HepG2 (cell line): ENCODE results near the gene ELL. TPM values are rescaled to one million over a fixed set of nuclear protein-coding genes. Genes with fewer than 3 reads are reported as not detected.
A peak's percentile ranks its signal among the peaks of the same experiment; 100 is the strongest.

ENCODE experiments used
- ESRRA ChIP-seq: sonication (generic); formaldehyde crosslinking; IDR thresholded peaks from 2 replicates; pipeline ENCODE4 v1.5.1; 2020; ENCODE audit warnings: mild to moderate bottlenecking, low read depth, missing genetic modification reagents
- ETV6 ChIP-seq: sonication (generic); formaldehyde crosslinking; conservative IDR thresholded peaks from 2 replicates; pipeline ENCODE4 v1.4.0; 2020; ENCODE audit warnings: missing genetic modification reagents
- GMEB1 ChIP-seq: sonication (generic); formaldehyde crosslinking; IDR thresholded peaks from 2 replicates; pipeline ENCODE4 v1.5.1; 2020; ENCODE audit warnings: missing genetic modification reagents, mild to moderate bottlenecking, borderline replicate concordance
- HES4 ChIP-seq: sonication (generic); formaldehyde crosslinking; IDR thresholded peaks from 2 replicates; pipeline ENCODE4 v1.9.0; 2021; ENCODE audit warnings: mild to moderate bottlenecking, missing genetic modification reagents, borderline replicate concordance
- MAZ ChIP-seq, 2 experiments: sonication (generic) in 1 of 2; formaldehyde crosslinking in 1 of 2; IDR thresholded peaks; 2 replicates each; pipeline versions ENCODE4 v1.5.0 to v1.6.1; 2012 to 2020; ENCODE audit warnings: low read depth in 2 of 2, mild to moderate bottlenecking in 2 of 2, borderline replicate concordance in 1 of 2, improper control_type of control experiment in 1 of 2, low read length in 1 of 2, missing genetic modification reagents in 1 of 2, moderate library complexity in 1 of 2
- NKX3-1 ChIP-seq: sonication (generic); formaldehyde crosslinking; IDR thresholded peaks from 2 replicates; pipeline ENCODE4 v1.5.0; 2020; ENCODE audit warnings: missing genetic modification reagents
- PTBP1 ChIP-seq: fragments of 200-400 bp; formaldehyde crosslinking; IDR thresholded peaks from 2 replicates; pipeline ENCODE4 v1.6.1; 2018; ENCODE audit warnings: low read length, low read depth; ENCODE audit not compliant: poor library complexity, severe bottlenecking
- SSRP1 ChIP-seq: IDR thresholded peaks from 2 replicates; pipeline ENCODE4 v1.6.1; 2016; ENCODE audit warnings: control low read depth
- ZFY ChIP-seq: sonication (generic); formaldehyde crosslinking; IDR thresholded peaks from 2 replicates; pipeline ENCODE4 v1.4.0; 2020; ENCODE audit warnings: missing genetic modification reagents
- ZNF253 ChIP-seq: sonication (generic); formaldehyde crosslinking; IDR thresholded peaks from 2 replicates; pipeline ENCODE4 v1.8.0; 2022; ENCODE audit warnings: mild to moderate bottlenecking, missing genetic modification reagents, borderline replicate concordance
- ZNF333 ChIP-seq: sonication (generic); formaldehyde crosslinking; IDR thresholded peaks from 2 replicates; pipeline ENCODE4 v1.4.0; 2020; ENCODE audit warnings: mild to moderate bottlenecking, missing genetic modification reagents, borderline replicate concordance
- ZNF335 ChIP-seq: sonication (generic); formaldehyde crosslinking; IDR thresholded peaks from 2 replicates; pipeline ENCODE4 v1.4.0; 2020; ENCODE audit warnings: missing genetic modification reagents
- ZNF460 ChIP-seq: sonication (generic); formaldehyde crosslinking; IDR thresholded peaks from 2 replicates; pipeline ENCODE4 v1.5.1; 2020; ENCODE audit warnings: missing genetic modification reagents, mild to moderate bottlenecking, borderline replicate concordance
- ZNF563 ChIP-seq: sonication (generic); formaldehyde crosslinking; IDR thresholded peaks from 2 replicates; pipeline ENCODE4 v1.8.0; 2022; ENCODE audit warnings: mild to moderate bottlenecking, moderate library complexity, missing genetic modification reagents
- ZNF569 ChIP-seq: sonication (generic); formaldehyde crosslinking; IDR thresholded peaks from 2 replicates; pipeline ENCODE4 v1.5.0; 2020; ENCODE audit warnings: mild to moderate bottlenecking, missing genetic modification reagents, moderate library complexity, borderline replicate concordance
- ZSCAN20 ChIP-seq: sonication (generic); formaldehyde crosslinking; IDR thresholded peaks from 2 replicates; pipeline ENCODE4 v1.4.0; 2020; ENCODE audit warnings: missing genetic modification reagents, mild to moderate bottlenecking, borderline replicate concordance
- polyA plus RNA-seq, 8 experiments: library from polyadenylated mRNA; depleted of rRNA in 3 of 8; stranded (reverse) in 7 of 8; unstranded in 1 of 8; fragments of >200 nt; fragmentation: Illumina TruSeq in 4 of 8; extraction: Trizol in 4 of 8; gene quantifications; 2 replicates each; pipeline versions ENCODE4 v1.2.1 to v1.2.3, GENCODE V29; 2011 to 2016; ENCODE audit warnings: low read depth in 4 of 8, missing spikeins in 1 of 8, mixed read lengths in 1 of 8; ENCODE audit not compliant: insufficient read depth in 1 of 8
- total RNA-seq, 5 experiments: library from RNA; depleted of rRNA; stranded (reverse); fragments of >200 nt; fragmentation: Illumina TruSeq; extraction: Trizol; gene quantifications; 2 replicates each; pipeline ENCODE4 v1.2.3, GENCODE V29; 2016; ENCODE audit warnings: low read depth in 1 of 5
- TF ChIP-seq, protein P1 (sequence below): IDR thresholded peaks from 2 replicates; pipeline ENCODE4 v1.6.1; 2016; ENCODE audit warnings: low read depth, control low read depth
- TF ChIP-seq, protein P2 (sequence below): IDR thresholded peaks from 2 replicates; pipeline ENCODE4 v1.6.1; 2016; ENCODE audit warnings: control low read depth
- TF ChIP-seq, protein P3 (sequence below): sonication (generic); formaldehyde crosslinking; IDR thresholded peaks from 2 replicates; pipeline ENCODE4 v1.8.1; 2022; ENCODE audit warnings: low read depth, mild to moderate bottlenecking, missing genetic modification reagents
- TF ChIP-seq, protein P4 (sequence below): sonication (generic); formaldehyde crosslinking; IDR thresholded peaks from 2 replicates; pipeline ENCODE4 v1.8.0; 2022; ENCODE audit warnings: mild to moderate bottlenecking, missing genetic modification reagents, moderate library complexity

ELL gene
- total and polyA plus RNA-seq, 2 of the 13 experiments (the other 11 are each of a cell fraction or from before 2014, with no cell fraction given) = 3.7 to 5.4 TPM

DNA sequence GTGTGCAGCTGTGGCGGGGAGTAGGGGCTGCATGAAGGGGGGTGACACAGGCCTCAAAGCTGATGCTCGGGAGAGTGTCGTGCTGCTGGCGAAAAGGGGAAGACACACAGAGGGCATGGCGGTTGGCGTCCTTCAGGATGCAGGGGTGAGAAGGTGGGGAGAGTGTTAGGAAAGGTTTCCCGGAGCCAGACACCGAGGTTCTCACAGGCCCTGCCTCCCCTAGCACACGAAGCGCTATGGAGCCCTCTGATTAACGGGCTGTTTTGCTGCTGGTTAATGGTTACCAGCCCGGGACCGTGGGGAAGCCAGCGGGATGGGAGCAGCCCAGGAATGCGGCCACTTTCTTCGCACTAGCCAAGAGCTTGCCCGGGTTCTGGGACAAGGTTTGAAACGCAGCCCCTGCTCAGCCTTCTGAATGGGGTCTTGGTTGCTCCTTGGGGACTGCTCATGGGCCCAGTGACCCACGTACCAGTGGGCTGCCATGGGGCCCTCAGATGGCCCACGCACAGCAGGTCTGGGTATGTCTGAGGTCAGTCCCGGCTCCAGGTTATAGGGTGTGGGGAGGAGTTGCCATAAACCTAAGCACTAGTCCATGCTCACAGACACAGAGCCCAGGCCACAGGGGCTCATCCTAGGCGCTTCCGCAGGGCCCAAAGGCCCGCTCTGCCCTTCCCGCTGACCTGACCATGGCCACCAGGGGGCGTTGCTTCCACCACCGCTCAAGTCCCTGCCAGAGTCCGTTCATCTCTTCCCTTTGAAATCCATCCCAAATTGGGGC lies 52.6 kb downstream of the ELL start (continued):
- peak; percentile 44; the same call in 1 of the 2 replicates for TF ChIP-seq GMEB1 (CRISPR knock-in tag)
- no peak; the same call in 1 of the 2 replicates for TF ChIP-seq HES4 (CRISPR knock-in tag)
- no peak for TF ChIP-seq ESRRA
- TF ChIP-seq ETV6 (CRISPR knock-in tag) = no peak
- TF ChIP-seq NKX3-1 = no peak
- TF ChIP-seq MAZ (IDR thresholded peaks at IDR 0.05; ENCODE audit: borderline replicate concordance, low read depth, low read length) = no peak
- TF ChIP-seq MAZ (CRISPR knock-in tag; IDR thresholded peaks at IDR 0.05; ENCODE audit: low read depth) = peak; percentile 26; the same call in 1 of the 2 replicates
- TF ChIP-seq ZNF253 (CRISPR knock-in tag) = no peak
- peak; percentile 52; the same call in 1 of the 2 replicates for TF ChIP-seq ZNF563 (CRISPR knock-in tag)
- no peak for TF ChIP-seq SSRP1 (CRISPR knock-in tag)
- no peak for TF ChIP-seq ZNF335 (CRISPR knock-in tag)
- no peak for TF ChIP-seq ZSCAN20 (CRISPR knock-in tag)
- TF ChIP-seq ZNF460 = no peak
- TF ChIP-seq PTBP1 = no peak
- TF ChIP-seq, protein P1, sequence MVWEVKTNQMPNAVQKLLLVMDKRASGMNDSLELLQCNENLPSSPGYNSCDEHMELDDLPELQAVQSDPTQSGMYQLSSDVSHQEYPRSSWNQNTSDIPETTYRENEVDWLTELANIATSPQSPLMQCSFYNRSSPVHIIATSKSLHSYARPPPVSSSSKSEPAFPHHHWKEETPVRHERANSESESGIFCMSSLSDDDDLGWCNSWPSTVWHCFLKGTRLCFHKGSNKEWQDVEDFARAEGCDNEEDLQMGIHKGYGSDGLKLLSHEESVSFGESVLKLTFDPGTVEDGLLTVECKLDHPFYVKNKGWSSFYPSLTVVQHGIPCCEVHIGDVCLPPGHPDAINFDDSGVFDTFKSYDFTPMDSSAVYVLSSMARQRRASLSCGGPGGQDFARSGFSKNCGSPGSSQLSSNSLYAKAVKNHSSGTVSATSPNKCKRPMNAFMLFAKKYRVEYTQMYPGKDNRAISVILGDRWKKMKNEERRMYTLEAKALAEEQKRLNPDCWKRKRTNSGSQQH = no peak
- peak; percentile 31; the same call in 1 of the 2 replicates for TF ChIP-seq ZFY (CRISPR knock-in tag)
- TF ChIP-seq ZNF333 (CRISPR knock-in tag) = peak; percentile 53; the same call in 1 of the 2 replicates
- TF ChIP-seq, protein P2, sequence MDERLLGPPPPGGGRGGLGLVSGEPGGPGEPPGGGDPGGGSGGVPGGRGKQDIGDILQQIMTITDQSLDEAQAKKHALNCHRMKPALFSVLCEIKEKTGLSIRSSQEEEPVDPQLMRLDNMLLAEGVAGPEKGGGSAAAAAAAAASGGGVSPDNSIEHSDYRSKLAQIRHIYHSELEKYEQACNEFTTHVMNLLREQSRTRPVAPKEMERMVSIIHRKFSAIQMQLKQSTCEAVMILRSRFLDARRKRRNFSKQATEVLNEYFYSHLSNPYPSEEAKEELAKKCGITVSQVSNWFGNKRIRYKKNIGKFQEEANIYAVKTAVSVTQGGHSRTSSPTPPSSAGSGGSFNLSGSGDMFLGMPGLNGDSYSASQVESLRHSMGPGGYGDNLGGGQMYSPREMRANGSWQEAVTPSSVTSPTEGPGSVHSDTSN (CRISPR knock-in tag) = no peak
- TF ChIP-seq, protein P3, sequence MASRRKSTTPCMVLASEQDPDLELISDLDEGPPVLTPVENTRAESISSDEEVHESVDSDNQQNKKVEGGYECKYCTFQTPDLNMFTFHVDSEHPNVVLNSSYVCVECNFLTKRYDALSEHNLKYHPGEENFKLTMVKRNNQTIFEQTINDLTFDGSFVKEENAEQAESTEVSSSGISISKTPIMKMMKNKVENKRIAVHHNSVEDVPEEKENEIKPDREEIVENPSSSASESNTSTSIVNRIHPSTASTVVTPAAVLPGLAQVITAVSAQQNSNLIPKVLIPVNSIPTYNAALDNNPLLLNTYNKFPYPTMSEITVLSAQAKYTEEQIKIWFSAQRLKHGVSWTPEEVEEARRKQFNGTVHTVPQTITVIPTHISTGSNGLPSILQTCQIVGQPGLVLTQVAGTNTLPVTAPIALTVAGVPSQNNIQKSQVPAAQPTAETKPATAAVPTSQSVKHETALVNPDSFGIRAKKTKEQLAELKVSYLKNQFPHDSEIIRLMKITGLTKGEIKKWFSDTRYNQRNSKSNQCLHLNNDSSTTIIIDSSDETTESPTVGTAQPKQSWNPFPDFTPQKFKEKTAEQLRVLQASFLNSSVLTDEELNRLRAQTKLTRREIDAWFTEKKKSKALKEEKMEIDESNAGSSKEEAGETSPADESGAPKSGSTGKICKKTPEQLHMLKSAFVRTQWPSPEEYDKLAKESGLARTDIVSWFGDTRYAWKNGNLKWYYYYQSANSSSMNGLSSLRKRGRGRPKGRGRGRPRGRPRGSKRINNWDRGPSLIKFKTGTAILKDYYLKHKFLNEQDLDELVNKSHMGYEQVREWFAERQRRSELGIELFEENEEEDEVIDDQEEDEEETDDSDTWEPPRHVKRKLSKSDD (CRISPR knock-in tag) = no peak
- TF ChIP-seq, protein P4, sequence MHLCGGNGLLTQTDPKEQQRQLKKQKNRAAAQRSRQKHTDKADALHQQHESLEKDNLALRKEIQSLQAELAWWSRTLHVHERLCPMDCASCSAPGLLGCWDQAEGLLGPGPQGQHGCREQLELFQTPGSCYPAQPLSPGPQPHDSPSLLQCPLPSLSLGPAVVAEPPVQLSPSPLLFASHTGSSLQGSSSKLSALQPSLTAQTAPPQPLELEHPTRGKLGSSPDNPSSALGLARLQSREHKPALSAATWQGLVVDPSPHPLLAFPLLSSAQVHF (CRISPR knock-in tag) = no peak
- no peak for TF ChIP-seq ZNF569 (CRISPR knock-in tag)
